Transverse colon (tissue), 4 donors: ENCODE measurements around the gene SHC2. TPM values are rescaled to one million over a fixed set of nuclear protein-coding genes. Genes with fewer than 3 reads are reported as not detected.

Source experiments
- DNase-seq: peaks from one replicate; pipeline ENCODE4 v3.0.0-alpha.2; 2019
- H3K27ac ChIP-seq, 4 donors: fragments of 200-600 bp; sonication (generic); 2 replicates each; pipeline ENCODE4 v1.5.1; 2016 to 2018; ENCODE audit warnings: inconsistent platforms in 4 of 4
- H3K27me3 ChIP-seq: fragments of 200-600 bp; sonication (generic); 2 replicates; pipeline ENCODE4 v1.5.1; 2017; ENCODE audit warnings: inconsistent platforms
- H3K36me3 ChIP-seq, 4 donors: fragments of 200-600 bp; sonication (generic); 2 replicates each; pipeline ENCODE4 v1.5.1; 2017 to 2019; ENCODE audit warnings: inconsistent platforms in 4 of 4
- H3K4me1 ChIP-seq, 4 donors: fragments of 200-600 bp; sonication (generic); 2 replicates each; pipeline ENCODE4 v1.5.1; 2017 to 2020; ENCODE audit warnings: inconsistent platforms in 4 of 4
- H3K4me3 ChIP-seq, 4 donors: fragments of 200-600 bp; sonication (generic); 1 replicate in 1 of 4; 2 replicates in 3 of 4; pipeline versions ENCODE4 v1.5.1 to v1.6.1; 2017 to 2019; ENCODE audit warnings: inconsistent platforms in 4 of 4
- H3K9me3 ChIP-seq, 2 donors: fragments of 200-600 bp; sonication (generic); 2 replicates each; pipeline ENCODE4 v1.5.1; 2017 to 2019; ENCODE audit warnings: inconsistent platforms in 2 of 2
- CTCF ChIP-seq, 5 experiments: fragments of 200-600 bp in 3 of 5; fragments of 450-650 bp in 2 of 5; sonication (generic) in 3 of 5; IDR thresholded peaks; 1 replicate in 2 of 5; 2 replicates in 3 of 5; pipeline ENCODE4 v1.5.1; 2016 to 2017; ENCODE audit warnings: antibody characterized with exemption in 5 of 5, inconsistent platforms in 3 of 5, mild to moderate bottlenecking in 2 of 5, moderate library complexity in 1 of 5
- EP300 ChIP-seq: sonication (generic); formaldehyde crosslinking; IDR thresholded peaks from one replicate; pipeline ENCODE4 v1.6.1; 2017; ENCODE audit warnings: antibody characterized with exemption, low read depth
- POLR2A ChIP-seq: fragments of 450-650 bp; IDR thresholded peaks from one replicate; pipeline ENCODE4 v1.6.1; 2016; ENCODE audit warnings: antibody characterized with exemption, mild to moderate bottlenecking, moderate library complexity
- POLR2AphosphoS5 ChIP-seq, 3 donors: sonication (generic); formaldehyde crosslinking; IDR thresholded peaks; one replicate each; pipeline ENCODE4 v1.6.1; 2016; ENCODE audit warnings: antibody characterized with exemption in 3 of 3
- WGBS, 2 donors: methylation state at CpG; one replicate each; pipeline ENCODE4 v1.1.5; 2018; ENCODE audit warnings: low coverage in 1 of 2; 5-methylcytosine and 5-hydroxymethylcytosine counted together
- in situ Hi-C, 4 donors: fragments of 200-750 bp; cut with MboI; loops; one replicate each; pipeline versions ENCODE4 v1.15.0 to v1.15.1; 2017; ENCODE audit warnings: low sequenced_read_pairs in 3 of 4, low pct_ligation_motif_present in 1 of 4, low pct_unique_long_range_greater_than_20kb in 1 of 4
- intact Hi-C: fragments of 100-400 bp; cut with DNase I; formaldehyde crosslinking; loops from one replicate; pipeline ENCODE4 v1.15.1; 2023; ENCODE audit warnings: low total_unique reads
- total RNA-seq, 4 donors: library from RNA; depleted of rRNA; stranded (reverse); fragments of >200 nt; gene quantifications; one replicate each; pipeline ENCODE4 v1.1.0, GENCODE V29; 2016

Gene SHC2
- total RNA-seq, 4 donors from 2014 or later = 6.3 to 30.3 (median 11.1) TPM

- Histone ChIP-seq H3K4me1 (no peaks in the 10 kb centered on the region), H3K36me3 (no peaks in the 10 kb centered on the region), H3K27me3 (no peaks in the 10 kb centered on the region), H3K9me3 (no peaks in the 10 kb centered on the region), H3K4me3 (no peak overlapping the region), H3K27ac (no peak overlapping the region)
- no peak for DNase-seq
- no peak for TF ChIP-seq EP300
- no peak for TF ChIP-seq POLR2A
- no peak for TF ChIP-seq CTCF (IDR thresholded peaks at IDR 0.05)
- TF ChIP-seq POLR2AphosphoS5 (IDR thresholded peaks at IDR 0.05) = no peak
- WGBS, 2 donors = 77% methylated on average over 24 of the region's 29 CpGs; no CpG with 5 or more reads in 1 of the 2 donors
- in situ Hi-C loops (no loop called here), intact Hi-C loops (no loop called here)
These were observed 22.3 kb downstream of the SHC2 start for GRCh38 chr19:438416-438958.

GRCh38 chr19:437041-437440 is 23.8 kb downstream of the SHC2 start:
- no peaks in the 10 kb centered on the region for H3K36me3 ChIP-seq
- TF ChIP-seq POLR2A = no peak
- TF ChIP-seq EP300 = no peak
- TF ChIP-seq CTCF (IDR thresholded peaks at IDR 0.05) = no peak
- TF ChIP-seq POLR2AphosphoS5 (IDR thresholded peaks at IDR 0.05) = no peak
- no peak for DNase-seq
- H3K9me3 ChIP-seq = no peaks in the 10 kb centered on the region
- intact Hi-C loops = no loop called here
- no peaks in the 10 kb centered on the region for H3K27me3 ChIP-seq
- H3K4me1 ChIP-seq = no peaks in the 10 kb centered on the region
- in situ Hi-C loops = no loop called here
- H3K4me3 ChIP-seq = no peak overlapping the region
- H3K27ac ChIP-seq = no peak overlapping the region
- WGBS, 2 donors = 83 to 90% methylated on average over 17 to 22 of the region's 22 CpGs

GRCh38 chr19:436413-436950 is 24.4 kb downstream of the SHC2 start:
- H3K4me1 ChIP-seq = no peaks in the 10 kb centered on the region
- no peak for TF ChIP-seq POLR2A
- TF ChIP-seq POLR2AphosphoS5 (IDR thresholded peaks at IDR 0.05) = no peak
- TF ChIP-seq EP300 = no peak
- TF ChIP-seq CTCF (IDR thresholded peaks at IDR 0.05) = no peak
- WGBS, 2 donors = 87% methylated on average over 29 of the region's 29 CpGs; no CpG with 5 or more reads in 1 of the 2 donors
- no peak overlapping the region for H3K4me3 ChIP-seq
- H3K27me3 ChIP-seq = no peaks in the 10 kb centered on the region
- intact Hi-C loops = no loop called here
- no peak overlapping the region for H3K27ac ChIP-seq
- DNase-seq = no peak
- in situ Hi-C loops = no loop called here
- no peaks in the 10 kb centered on the region for H3K9me3 ChIP-seq
- H3K36me3 ChIP-seq = no peaks in the 10 kb centered on the region

- Histone ChIP-seq H3K27me3 (no peaks in the 10 kb centered on the region), H3K36me3 (no peaks in the 10 kb centered on the region), H3K4me1 (no peaks in the 10 kb centered on the region), H3K9me3 (no peaks in the 10 kb centered on the region), H3K27ac (no peak overlapping the region), H3K4me3 (no peak overlapping the region)
- 83 to 91% methylated on average over 6 to 32 of the region's 33 CpGs for WGBS, 2 donors
- DNase-seq = no peak
- TF ChIP-seq EP300 (no peak), POLR2A (no peak), CTCF (IDR thresholded peaks at IDR 0.05) (no peak), POLR2AphosphoS5 (IDR thresholded peaks at IDR 0.05) (no peak)
- in situ Hi-C loops = no loop called here
- intact Hi-C loops = no loop called here
These were observed 25.0 kb downstream of the SHC2 start for GRCh38 chr19:435707-436412.
